Amniotic stem cell (primary cell): Measurements from ENCODE around the gene KCNIP4.
"Not testable (repeated sequence)": the region's sequence is repeated elsewhere in the genome, so short reads cannot be mapped to it uniquely, and the experiment has no call there.

Experiments used
- DNase-seq: peaks from one replicate; lab custom pipeline; 2025; lab: John Stamatoyannopoulos, UW

KCNIP4 gene

GRCh38 chr4:21366312-21366711 is 582.3 kb downstream of the KCNIP4 start:
- DNase-seq = no peak

- DNase-seq = no peak
Measured at GRCh38 chr4:21363701-21364100, 584.9 kb downstream of the KCNIP4 start.

- DNase-seq = not testable (repeated sequence)
Measured at GRCh38 chr4:21352354-21352753, 596.2 kb downstream of the KCNIP4 start.

GRCh38 chr4:21347142-21347541 is 601.4 kb downstream of the KCNIP4 start:
- DNase-seq = no peak

- DNase-seq = no peak
Measured at GRCh38 chr4:21327976-21328700, 620.4 kb downstream of the KCNIP4 start.

- no peak for DNase-seq
Measured at GRCh38 chr4:21320034-21320433, 628.5 kb downstream of the KCNIP4 start.

- DNase-seq = no peak
Measured at GRCh38 chr4:21307709-21308108, 640.9 kb downstream of the KCNIP4 start.

GRCh38 chr4:21304540-21304887 is 644.1 kb downstream of the KCNIP4 start:
- DNase-seq = no peak

GRCh38 chr4:21290562-21290961 is 658.0 kb downstream of the KCNIP4 start:
- DNase-seq = no peak

- no peak for DNase-seq
Measured at GRCh38 chr4:21276046-21276445, 672.5 kb downstream of the KCNIP4 start.

GRCh38 chr4:21271439-21272052 is 677.0 kb downstream of the KCNIP4 start:
- DNase-seq = no peak

- no peak for DNase-seq
Measured at GRCh38 chr4:21248331-21248730, 700.2 kb downstream of the KCNIP4 start.

GRCh38 chr4:21242163-21242562 is 706.4 kb downstream of the KCNIP4 start:
- DNase-seq = no peak

- DNase-seq = no peak
Measured at GRCh38 chr4:21226637-21227538, 721.7 kb downstream of the KCNIP4 start.

GRCh38 chr4:21211846-21212245 is 736.7 kb downstream of the KCNIP4 start:
- no peak for DNase-seq

- no peak for DNase-seq
Measured at GRCh38 chr4:21209860-21210259, 738.7 kb downstream of the KCNIP4 start.

- no peak for DNase-seq
Measured at GRCh38 chr4:21205821-21206531, 742.6 kb downstream of the KCNIP4 start.

GRCh38 chr4:21203416-21203815 is 745.2 kb downstream of the KCNIP4 start:
- DNase-seq = no peak

GRCh38 chr4:21202959-21203358 is 745.6 kb downstream of the KCNIP4 start:
- no peak for DNase-seq

- no peak for DNase-seq
Measured at GRCh38 chr4:21198683-21199082, 749.9 kb downstream of the KCNIP4 start.

GRCh38 chr4:21195682-21196081 is 752.9 kb downstream of the KCNIP4 start:
- no peak for DNase-seq

GRCh38 chr4:21192367-21192766 is 756.2 kb downstream of the KCNIP4 start:
- no peak for DNase-seq
